IMR-90 (cell line): ENCODE results near the gene RPGRIP1L. TPM values are rescaled to one million over a fixed set of nuclear protein-coding genes. Genes with fewer than 3 reads are reported as not detected.

Experiments
- ATAC-seq: fragments of 200-7000 bp; cut with Tn5 transposase; 2 replicates; pipeline ENCODE4 v1.9.1; 2020; ENCODE audit warnings: low read depth, mild to moderate bottlenecking, moderate library complexity
- BruUV-seq: library from RNA; stranded (reverse); fragments of 400-500 nt; replicated peaks from 2 replicates; lab custom pipeline; 2021; lab: Mats Ljungman, UMichigan
- CTCF ChIA-PET: fragments of 300-600 bp; formaldehyde crosslinking; extraction: SDS; loops from one replicate; lab custom pipeline; 2021; ENCODE audit warnings: antibody characterized with exemption; lab: Yijun Ruan, JAX
- POLR2A ChIA-PET: fragments of 300-600 bp; sonication (Branson Sonifier 250); formaldehyde crosslinking; loops from one replicate; lab custom pipeline; 2022; ENCODE audit warnings: antibody characterized with exemption; ENCODE audit not compliant: unreplicated experiment; lab: Charles Lee
- DNase-seq: peaks from one replicate; pipeline ENCODE4 v3.0.0; 2013
- H2AFZ ChIP-seq: replicated peaks from 2 replicates; pipeline ENCODE3; 2013; ENCODE audit warnings: low read length, mild to moderate bottlenecking; ENCODE audit not compliant: poor library complexity
- H2AK5ac ChIP-seq: 2 replicates; pipeline ENCODE4 v1.6.1; 2013; ENCODE audit warnings: low read depth, low read length, inconsistent platforms
- H2AK9ac ChIP-seq: replicated peaks from 2 replicates; pipeline ENCODE3; 2013; ENCODE audit warnings: mild to moderate bottlenecking, low read depth, low read length, moderate library complexity; ENCODE audit not compliant: poor library complexity
- H2BK120ac ChIP-seq: 2 replicates; pipeline ENCODE4 v1.6.1; 2013; ENCODE audit warnings: low read depth, low read length, inconsistent platforms
- H2BK15ac ChIP-seq: 3 replicates; pipeline ENCODE4 v1.6.1; 2013; ENCODE audit warnings: low read depth, low read length, inconsistent platforms
- H2BK20ac ChIP-seq: 2 replicates; pipeline ENCODE4 v1.6.1; 2013; ENCODE audit warnings: low read depth, mild to moderate bottlenecking, inconsistent platforms, low read length, moderate library complexity
- H2BK5ac ChIP-seq: 2 replicates; pipeline ENCODE4 v1.6.1; 2013; ENCODE audit warnings: mild to moderate bottlenecking, low read depth, low read length, inconsistent platforms; ENCODE audit not compliant: poor library complexity, severe bottlenecking
- H3K14ac ChIP-seq: replicated peaks from 2 replicates; pipeline ENCODE4 v1.6.1; 2013; ENCODE audit warnings: low read depth, low read length, inconsistent platforms
- H3K18ac ChIP-seq: 2 replicates; pipeline ENCODE4 v1.6.1; 2013; ENCODE audit warnings: low read depth, low read length, control low read depth
- H3K23ac ChIP-seq: 2 replicates; pipeline ENCODE4 v1.6.1; 2013; ENCODE audit warnings: low read depth, low read length, inconsistent platforms
- H3K27ac ChIP-seq: 2 replicates; pipeline ENCODE4 v1.5.1; 2013; ENCODE audit warnings: mild to moderate bottlenecking, control low read depth, low read length; ENCODE audit not compliant: insufficient read depth
- H3K27me3 ChIP-seq: 2 replicates; pipeline ENCODE4 v1.6.1; 2013; ENCODE audit warnings: low read length; ENCODE audit not compliant: control insufficient read depth, insufficient read depth
- H3K36me3 ChIP-seq: 2 replicates; pipeline ENCODE4 v1.6.1; 2013; ENCODE audit warnings: low read length, mixed read lengths; ENCODE audit not compliant: control insufficient read depth, insufficient read depth
- H3K4ac ChIP-seq: 2 replicates; pipeline ENCODE4 v1.6.1; 2013; ENCODE audit warnings: low read depth, low read length, inconsistent platforms
- H3K4me1 ChIP-seq: 2 replicates; pipeline ENCODE4 v1.6.1; 2013; ENCODE audit warnings: low read length, mixed read lengths; ENCODE audit not compliant: control insufficient read depth, insufficient read depth
- H3K4me2 ChIP-seq: 2 replicates; pipeline ENCODE4 v1.6.1; 2013; ENCODE audit warnings: low read depth, mild to moderate bottlenecking, control low read depth, low read length, moderate library complexity
- H3K4me3 ChIP-seq: 2 replicates; pipeline ENCODE4 v1.5.1; 2013; ENCODE audit warnings: low read depth, mild to moderate bottlenecking, control low read depth, low read length, moderate library complexity; ENCODE audit not compliant: insufficient read depth
- H3K56ac ChIP-seq: 2 replicates; pipeline ENCODE4 v1.6.1; 2013; ENCODE audit warnings: low read length, inconsistent platforms; ENCODE audit not compliant: insufficient read depth; ENCODE audit errors: extremely low read depth
- H3K79me1 ChIP-seq, 2 experiments: 2 replicates each; pipeline ENCODE4 v1.6.1; 2013; ENCODE audit warnings: low read length in 2 of 2, inconsistent platforms in 1 of 2, low read depth in 1 of 2
- H3K9ac ChIP-seq: 2 replicates; pipeline ENCODE4 v1.6.1; 2013; ENCODE audit warnings: low read depth, low read length, control low read depth
- H3K9me1 ChIP-seq: 2 replicates; pipeline ENCODE4 v1.6.1; 2013; ENCODE audit warnings: low read length, inconsistent platforms; ENCODE audit not compliant: insufficient read depth
- H3K9me3 ChIP-seq: 2 replicates; pipeline ENCODE4 v1.6.1; 2013; ENCODE audit warnings: low read length; ENCODE audit not compliant: control insufficient read depth, insufficient read depth
- H4K20me1 ChIP-seq: 2 replicates; pipeline ENCODE4 v1.6.1; 2013; ENCODE audit warnings: low read length, inconsistent platforms; ENCODE audit not compliant: insufficient read depth
- H4K5ac ChIP-seq: 2 replicates; pipeline ENCODE4 v1.6.1; 2013; ENCODE audit warnings: mild to moderate bottlenecking, low read depth, low read length, control low read depth
- H4K8ac ChIP-seq, 2 experiments: 2 replicates each; pipeline ENCODE4 v1.6.1; 2013; ENCODE audit warnings: low read depth in 2 of 2, low read length in 2 of 2, control low read depth in 1 of 2, inconsistent platforms in 1 of 2
- H4K91ac ChIP-seq: 2 replicates; pipeline ENCODE4 v1.6.1; 2013; ENCODE audit warnings: low read depth, low read length, inconsistent platforms; ENCODE audit not compliant: insufficient read depth
- BHLHE40 ChIP-seq: fragments of 150-350 bp; IDR thresholded peaks from 2 replicates; pipeline ENCODE4 v1.6.1; 2016; ENCODE audit warnings: mild to moderate bottlenecking, low read depth, low read length
- CEBPB ChIP-seq: IDR thresholded peaks from 2 replicates; pipeline ENCODE4 v1.6.1; 2012; ENCODE audit warnings: low read depth, low read length, improper control_type of control experiment
- CHD1 ChIP-seq: IDR thresholded peaks from 2 replicates; pipeline ENCODE4 v1.6.1; 2012; ENCODE audit warnings: low read depth, low read length, improper control_type of control experiment
- CTCF ChIP-seq: conservative IDR thresholded peaks from 2 replicates; pipeline ENCODE4 v1.5.1; 2012; ENCODE audit warnings: mild to moderate bottlenecking, low read depth, low read length, improper control_type of control experiment
- ELK1 ChIP-seq: fragments of 150-350 bp; IDR thresholded peaks from 2 replicates; pipeline ENCODE4 v1.6.1; 2016; ENCODE audit warnings: low read depth, mild to moderate bottlenecking, low read length, moderate library complexity, borderline replicate concordance
- FOS ChIP-seq: fragments of 150-350 bp; IDR thresholded peaks from 2 replicates; pipeline ENCODE4 v1.6.1; 2016; ENCODE audit warnings: low read depth, low read length
- MAZ ChIP-seq: IDR thresholded peaks from 2 replicates; pipeline ENCODE4 v1.6.1; 2012; ENCODE audit warnings: low read depth, mild to moderate bottlenecking, low read length, improper control_type of control experiment, moderate library complexity, borderline replicate concordance
- MXI1 ChIP-seq: IDR thresholded peaks from 2 replicates; pipeline ENCODE4 v1.6.1; 2012; ENCODE audit warnings: low read depth, mild to moderate bottlenecking, low read length, moderate library complexity, borderline replicate concordance
- NFE2L2 ChIP-seq: fragments of 150-350 bp; IDR thresholded peaks from 2 replicates; pipeline ENCODE4 v1.6.1; 2016; ENCODE audit warnings: low read depth, mild to moderate bottlenecking, low read length
- POLR2A ChIP-seq: IDR thresholded peaks from 2 replicates; pipeline ENCODE4 v1.6.1; 2012; ENCODE audit warnings: mild to moderate bottlenecking, low read depth, low read length
- RAD21 ChIP-seq: IDR thresholded peaks from 2 replicates; pipeline ENCODE4 v1.6.1; 2012; ENCODE audit warnings: low read length, improper control_type of control experiment
- RCOR1 ChIP-seq: IDR thresholded peaks from 2 replicates; pipeline ENCODE4 v1.6.1; 2012; ENCODE audit warnings: mild to moderate bottlenecking, low read length, improper control_type of control experiment; ENCODE audit not compliant: insufficient replicate concordance
- RFX5 ChIP-seq: IDR thresholded peaks from 2 replicates; pipeline ENCODE4 v1.8.0; 2012; ENCODE audit warnings: low read depth, mild to moderate bottlenecking, low read length, moderate library complexity
- SMC3 ChIP-seq: fragments of 150-350 bp; IDR thresholded peaks from 2 replicates; pipeline ENCODE4 v1.6.1; 2016; ENCODE audit warnings: low read depth, mild to moderate bottlenecking, antibody characterized with exemption, low read length, moderate library complexity
- USF2 ChIP-seq: fragments of 150-350 bp; IDR thresholded peaks from 2 replicates; pipeline ENCODE4 v1.6.1; 2017; ENCODE audit warnings: mild to moderate bottlenecking, antibody characterized with exemption, low read length, low read depth
- WGBS, 2 experiments: methylation state at CpG; one replicate each; pipeline versions ENCODE4 v1.1.5 to v1.1.7; 2013; ENCODE audit warnings: missing lambda C conversion rate in 2 of 2; ENCODE audit not compliant: insufficient read length in 1 of 2; ENCODE audit errors: extremely low coverage in 2 of 2; 5-methylcytosine and 5-hydroxymethylcytosine counted together
- dilution Hi-C: fragments of 300-500 bp; cut with HindIII; formaldehyde crosslinking; loops from one replicate; pipeline ENCODE4 v1.14.3; 2018; ENCODE audit warnings: low sequenced_read_pairs; ENCODE audit not compliant: unreplicated experiment
- in situ Hi-C: fragments of 300-500 bp; cut with MboI; formaldehyde crosslinking; loops from 3 replicates; pipeline ENCODE4 v1.14.3; 2019; ENCODE audit warnings: low sequenced_read_pairs, inconsistent platforms, mixed read lengths
- intact Hi-C: fragments of 100-400 bp; cut with micrococcal nuclease; formaldehyde crosslinking; loops from 2 replicates; pipeline ENCODE4 v1.10.0; 2022
- polyA plus RNA-seq, 3 experiments: library from polyadenylated mRNA; depleted of rRNA; stranded (reverse); fragments of >200 nt; gene quantifications; 2 replicates each; pipeline ENCODE4 v1.2.3, GENCODE V29; 2012; ENCODE audit warnings: low replicate concordance in 1 of 3
- total RNA-seq: library from RNA; depleted of rRNA; stranded (reverse); fragments of >200 nt; gene quantifications from 2 replicates; pipeline ENCODE4 v1.2.3, GENCODE V29; 2012

RPGRIP1L gene
- total and polyA plus RNA-seq, 2 of the 4 experiments (the other 2 are of a cell fraction): 7.3 to 10.4 TPM

- no peak overlapping the region for H2BK20ac ChIP-seq
- CTCF ChIA-PET: interaction anchor here (1.1 kb wide), 1 partner anchor 15 kb away, joined by 4 read pairs; no protein-coding TSS in a partner anchor
- no peak overlapping the region for H3K18ac ChIP-seq
- no peaks in the 10 kb centered on the region for H3K9me1 ChIP-seq
- H3K4me1 ChIP-seq: no peaks in the 10 kb centered on the region
- no peaks in the 10 kb centered on the region for H3K9me3 ChIP-seq
- no peak overlapping the region for H3K27ac ChIP-seq
- in situ Hi-C loops: no loop called here
- H2BK120ac ChIP-seq: no peak overlapping the region
- H2BK15ac ChIP-seq: no peak overlapping the region
- no peak overlapping the region for H2AFZ ChIP-seq
- H3K79me1 ChIP-seq: no peaks in the 10 kb centered on the region
- DNase-seq: no peak
- no peak overlapping the region for H3K56ac ChIP-seq
- no peak overlapping the region for H3K4me2 ChIP-seq
- H3K4ac ChIP-seq: no peak overlapping the region
- H4K91ac ChIP-seq: no peak overlapping the region
- ATAC-seq: no peak
- H2AK9ac ChIP-seq: no peak overlapping the region
- no peak overlapping the region for H2AK5ac ChIP-seq
- H3K9ac ChIP-seq: no peak overlapping the region
- no peaks in the 10 kb centered on the region for H3K36me3 ChIP-seq
- H3K27me3 ChIP-seq: peaks cover 6% of the 10 kb centered on the region
- POLR2A ChIA-PET: no interaction called here
- H3K23ac ChIP-seq: no peak overlapping the region
- BruUV-seq: no TSS peak
- dilution Hi-C loops: no loop called here
- no peak overlapping the region for H3K14ac ChIP-seq
- no peaks in the 10 kb centered on the region for H4K20me1 ChIP-seq
- no peak overlapping the region for H2BK5ac ChIP-seq
- intact Hi-C loops: no loop called here
- no peak overlapping the region for H3K4me3 ChIP-seq
- no peak overlapping the region for H4K5ac ChIP-seq
- no peak overlapping the region for H4K8ac ChIP-seq
- 83% methylated on average over 1 of the region's 5 CpGs; no CpG with 5 or more reads in 1 of the 2 experiments for WGBS, 2 experiments
- TF ChIP-seq ELK1 (no peak), FOS (no peak), POLR2A (no peak), CHD1 (no peak), USF2 (no peak), RFX5 (no peak), MXI1 (no peak), SMC3 (no peak), CTCF (no peak), NFE2L2 (no peak), CEBPB (no peak), BHLHE40 (no peak), RCOR1 (no peak), RAD21 (no peak), MAZ (no peak)
These were observed 142.4 kb downstream of the RPGRIP1L start for GRCh38 chr16:53561101-53561888.
